ENCODE results near the gene OGDH.
"Not testable (repeated sequence)": the region's sequence is repeated elsewhere in the genome, so short reads cannot be mapped to it uniquely, and the experiment has no call there.

The OGDH gene

DNA sequence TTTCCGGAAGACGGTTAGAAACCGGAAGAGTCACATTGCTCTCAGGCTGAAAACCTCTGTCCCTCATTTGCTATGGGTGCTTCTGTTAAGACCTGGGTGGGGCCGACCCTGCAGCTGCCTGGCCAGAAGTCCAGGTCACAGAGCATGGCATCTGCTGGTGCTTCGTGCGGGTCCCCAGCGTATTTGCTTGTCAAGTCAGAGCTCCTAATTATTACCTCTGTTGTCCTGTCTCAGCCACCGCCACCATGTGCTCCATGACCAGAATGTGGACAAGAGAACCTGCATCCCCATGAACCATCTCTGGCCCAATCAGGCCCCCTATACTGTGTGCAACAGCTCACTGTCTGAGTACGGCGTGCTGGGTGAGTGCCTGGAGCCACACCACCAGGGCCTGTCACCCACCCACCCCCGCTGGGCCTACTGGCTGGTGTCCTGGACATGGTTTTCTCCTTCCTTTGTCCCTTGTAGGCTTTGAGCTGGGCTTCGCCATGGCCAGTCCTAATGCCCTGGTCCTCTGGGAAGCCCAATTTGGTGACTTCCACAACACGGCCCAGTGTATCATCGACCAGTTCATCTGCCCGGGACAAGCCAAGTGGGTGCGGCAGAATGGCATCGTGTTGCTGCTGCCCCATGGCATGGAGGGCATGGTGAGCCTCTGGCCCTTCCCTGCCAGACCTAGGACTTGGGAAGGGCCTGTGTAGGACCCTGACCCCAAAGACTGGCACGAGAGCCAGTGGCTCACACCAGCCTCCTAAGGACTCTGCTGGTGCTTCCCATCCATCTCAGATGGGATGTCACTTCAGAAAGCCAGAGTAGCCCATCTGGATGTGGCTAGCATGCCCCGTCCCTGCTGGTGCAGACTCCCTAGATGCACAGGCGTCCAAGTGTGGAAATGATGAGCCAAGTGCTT, 91.0 kb downstream of the OGDH start:
- no peak overlapping the region for H3K4me3 ChIP-seq (ENCODE audit: low read depth, low read length)
- DNase-seq (ENCODE audit: low read depth): no peak

DNA sequence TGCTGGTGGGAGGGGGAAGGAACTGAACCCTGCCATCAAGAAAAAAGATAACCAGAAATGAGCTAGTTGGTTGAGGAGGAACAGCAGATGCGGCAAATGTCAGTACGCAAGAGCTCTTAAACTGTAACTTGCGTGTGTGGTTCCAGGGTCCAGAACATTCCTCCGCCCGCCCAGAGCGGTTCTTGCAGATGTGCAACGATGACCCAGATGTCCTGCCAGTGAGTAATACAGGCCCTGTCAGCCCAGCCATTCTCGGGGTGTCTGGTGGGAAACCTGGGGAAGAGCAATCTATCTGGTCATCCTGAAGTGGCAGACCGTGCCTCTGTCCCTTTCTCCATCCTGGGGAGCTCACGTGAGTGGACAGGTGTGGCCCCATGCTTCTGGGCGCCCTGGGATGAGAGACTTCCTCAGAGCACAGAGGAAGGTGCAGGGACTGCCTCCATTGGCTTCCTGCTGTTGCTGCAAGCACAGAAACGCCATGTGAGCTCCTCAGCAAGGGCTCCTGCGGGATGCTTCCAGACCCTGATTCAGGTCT, 91.7 kb downstream of the OGDH start:
- no peak for DNase-seq (ENCODE audit: low read depth)
- H3K4me3 ChIP-seq (ENCODE audit: low read depth, low read length): no peak overlapping the region

DNA sequence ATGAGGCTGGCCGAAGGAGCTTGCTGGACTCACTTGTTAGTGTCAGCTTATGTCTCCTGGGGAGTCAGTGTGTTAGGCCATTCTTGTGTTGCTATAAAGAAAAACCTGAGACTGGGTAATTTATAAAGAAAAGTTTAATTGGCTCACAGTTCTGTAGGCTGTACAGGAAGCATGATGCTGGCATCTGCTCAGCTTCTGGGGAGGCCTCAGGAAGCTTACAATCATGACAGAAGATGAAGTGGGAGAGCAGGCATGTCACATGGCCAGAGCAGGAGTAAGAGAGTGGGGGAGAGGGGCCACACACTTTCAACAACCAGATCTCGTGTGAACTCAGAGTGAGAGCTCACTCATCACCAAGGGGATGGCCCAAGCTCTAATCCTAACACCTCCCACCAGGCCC, 93.2 kb downstream of the OGDH start:
- not testable (repeated sequence) for H3K4me3 ChIP-seq (ENCODE audit: low read depth, low read length); DNase-seq (ENCODE audit: low read depth)

DNA sequence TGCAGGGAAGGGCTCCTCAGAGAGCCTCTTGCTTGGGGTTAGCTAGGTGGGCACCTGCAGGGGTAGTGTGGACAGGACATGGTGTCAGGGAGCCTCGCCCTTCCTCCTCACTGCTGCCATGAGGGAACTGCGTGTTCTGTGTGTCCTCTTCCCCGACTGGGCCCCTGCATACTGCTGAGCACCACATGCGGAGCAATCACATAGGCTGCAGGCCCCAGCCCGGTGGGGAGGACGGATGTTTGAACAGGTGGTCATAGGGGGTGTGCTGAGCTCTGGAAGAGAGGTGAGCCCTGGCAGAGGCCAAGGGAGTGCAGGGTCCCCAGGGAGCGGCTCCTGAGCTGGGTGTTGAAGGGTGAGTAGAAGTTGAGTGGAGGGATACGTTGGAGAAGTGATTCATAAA, 93.9 kb downstream of the OGDH start:
- DNase-seq (ENCODE audit: low read depth): no peak
- H3K4me3 ChIP-seq (ENCODE audit: low read depth, low read length): no peak overlapping the region

DNA sequence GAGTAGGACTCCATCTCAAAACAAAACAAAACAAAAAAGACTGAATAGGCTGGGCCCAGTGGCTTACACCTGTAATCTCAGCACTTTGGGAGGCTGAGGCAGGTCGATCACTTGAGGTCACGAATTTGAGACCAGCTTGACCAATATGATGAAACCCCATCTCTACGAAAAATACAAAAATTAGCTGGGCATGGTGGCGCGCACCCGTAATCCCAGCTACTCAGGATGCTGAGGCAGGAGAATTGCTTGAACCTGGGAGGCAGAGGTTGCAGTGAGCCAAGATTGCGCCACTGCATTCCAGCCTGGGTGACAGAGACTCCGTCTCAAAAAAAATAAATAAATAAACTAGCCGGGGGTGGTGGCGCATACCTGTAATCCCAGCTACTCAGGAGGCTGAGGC, 97.0 kb downstream of the OGDH start:
- DNase-seq (ENCODE audit: low read depth); H3K4me3 ChIP-seq (ENCODE audit: low read depth, low read length): not testable (repeated sequence)

DNA sequence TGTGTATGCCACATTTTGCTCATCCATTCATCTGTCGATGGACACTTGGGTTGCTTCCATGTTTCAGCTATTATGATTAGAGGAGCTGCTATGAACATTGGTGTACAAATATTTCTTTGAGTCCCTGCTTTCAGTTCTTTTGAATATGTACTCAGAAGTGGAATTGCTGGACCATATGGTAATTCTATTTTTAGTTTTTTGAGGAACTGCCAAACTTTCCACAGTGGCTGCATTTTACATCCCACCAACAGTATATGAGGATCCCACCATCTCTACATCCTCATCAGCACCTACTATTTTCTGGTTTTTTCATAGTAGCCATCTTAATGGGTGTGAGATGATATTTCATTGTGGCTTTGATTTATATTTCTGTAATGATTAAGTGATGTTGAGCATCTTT, 97.5 kb downstream of the OGDH start:
- no peak overlapping the region for H3K4me3 ChIP-seq (ENCODE audit: low read depth, low read length)
- DNase-seq (ENCODE audit: low read depth): no peak

DNA sequence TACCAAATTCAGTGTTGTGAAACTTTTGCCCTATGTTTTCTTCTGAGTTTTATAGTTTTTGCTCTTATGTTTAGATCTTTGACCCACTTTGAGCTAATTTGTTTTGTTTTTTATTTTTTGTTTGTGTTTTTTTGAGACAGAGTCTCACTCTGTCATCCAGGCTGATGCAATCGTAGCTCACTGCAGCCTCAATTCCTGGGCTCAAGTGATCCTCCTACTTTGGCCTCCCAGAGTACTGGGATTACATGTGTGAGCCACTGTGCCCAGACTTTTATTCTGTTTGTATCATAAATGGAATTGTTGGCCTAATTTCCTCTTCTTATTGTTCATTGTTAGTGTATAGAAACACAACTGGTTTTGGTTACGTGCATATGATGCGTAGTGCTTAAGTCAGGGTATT, 99.0 kb downstream of the OGDH start:
- no peak for DNase-seq (ENCODE audit: low read depth)
- no peak overlapping the region for H3K4me3 ChIP-seq (ENCODE audit: low read depth, low read length)

DNA sequence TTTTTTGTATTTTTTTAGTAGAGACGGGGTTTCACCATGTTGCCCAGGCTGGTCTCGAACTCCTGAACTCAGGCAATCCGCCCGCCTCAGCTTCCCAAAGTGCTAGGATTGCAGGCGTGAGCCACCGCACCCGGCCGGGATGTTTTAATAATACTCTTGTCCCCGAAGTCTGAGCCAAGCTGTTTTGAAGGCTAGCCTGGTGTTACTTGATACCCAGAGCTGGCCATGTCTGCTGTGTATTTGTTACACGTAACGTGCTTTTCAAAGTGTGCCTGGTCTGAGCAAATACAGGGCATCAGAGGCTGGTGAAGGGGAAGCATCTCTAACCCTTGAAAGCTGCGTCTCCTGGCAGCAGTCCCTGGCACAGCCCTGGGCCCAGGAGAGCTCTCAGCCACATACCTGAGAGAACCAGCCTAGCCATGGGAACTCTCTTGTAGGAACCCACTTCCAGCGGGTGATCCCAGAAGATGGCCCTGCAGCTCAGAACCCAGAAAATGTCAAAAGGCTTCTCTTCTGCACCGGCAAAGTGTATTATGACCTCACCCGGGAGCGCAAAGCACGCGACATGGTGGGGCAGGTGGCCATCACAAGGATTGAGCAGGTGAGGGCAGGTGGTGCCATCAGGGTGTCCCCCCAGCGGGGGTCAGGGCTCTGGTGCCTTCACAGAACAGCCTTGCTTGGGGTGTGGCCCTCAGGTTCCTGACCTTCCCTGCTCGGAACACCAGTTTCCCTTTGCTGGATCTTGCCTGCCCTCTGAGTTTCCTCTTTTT, 100.5 kb downstream of the OGDH start:
- H3K4me3 ChIP-seq (ENCODE audit: low read depth, low read length): no peak overlapping the region
- DNase-seq (ENCODE audit: low read depth): no peak

DNA sequence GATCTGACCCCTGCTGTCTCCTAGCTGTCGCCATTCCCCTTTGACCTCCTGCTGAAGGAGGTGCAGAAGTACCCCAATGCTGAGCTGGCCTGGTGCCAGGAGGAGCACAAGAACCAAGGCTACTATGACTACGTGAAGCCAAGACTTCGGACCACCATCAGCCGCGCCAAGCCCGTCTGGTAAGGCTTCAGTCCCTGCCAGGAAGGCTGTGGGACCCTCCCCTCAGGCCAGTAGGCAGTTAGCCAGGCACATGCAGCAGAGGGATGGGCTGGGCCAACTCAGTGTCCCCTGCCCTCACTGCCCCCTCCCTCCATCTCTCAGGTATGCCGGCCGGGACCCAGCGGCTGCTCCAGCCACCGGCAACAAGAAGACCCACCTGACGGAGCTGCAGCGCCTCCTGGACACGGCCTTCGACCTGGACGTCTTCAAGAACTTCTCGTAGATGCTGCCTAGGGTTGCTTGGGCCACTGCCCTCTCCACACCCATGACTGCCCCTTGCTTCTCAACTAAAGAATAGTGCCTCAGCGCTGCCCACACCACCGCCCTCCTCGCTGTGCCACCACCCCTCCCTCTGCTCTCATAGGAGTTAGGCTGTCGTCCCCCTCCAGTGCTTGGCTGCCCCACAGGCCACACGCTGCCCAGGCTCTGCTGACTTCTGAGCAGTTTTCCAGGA, 101.3 kb downstream of the OGDH start:
- no peak for DNase-seq (ENCODE audit: low read depth)
- H3K4me3 ChIP-seq (ENCODE audit: low read depth, low read length): no peak overlapping the region

DNA sequence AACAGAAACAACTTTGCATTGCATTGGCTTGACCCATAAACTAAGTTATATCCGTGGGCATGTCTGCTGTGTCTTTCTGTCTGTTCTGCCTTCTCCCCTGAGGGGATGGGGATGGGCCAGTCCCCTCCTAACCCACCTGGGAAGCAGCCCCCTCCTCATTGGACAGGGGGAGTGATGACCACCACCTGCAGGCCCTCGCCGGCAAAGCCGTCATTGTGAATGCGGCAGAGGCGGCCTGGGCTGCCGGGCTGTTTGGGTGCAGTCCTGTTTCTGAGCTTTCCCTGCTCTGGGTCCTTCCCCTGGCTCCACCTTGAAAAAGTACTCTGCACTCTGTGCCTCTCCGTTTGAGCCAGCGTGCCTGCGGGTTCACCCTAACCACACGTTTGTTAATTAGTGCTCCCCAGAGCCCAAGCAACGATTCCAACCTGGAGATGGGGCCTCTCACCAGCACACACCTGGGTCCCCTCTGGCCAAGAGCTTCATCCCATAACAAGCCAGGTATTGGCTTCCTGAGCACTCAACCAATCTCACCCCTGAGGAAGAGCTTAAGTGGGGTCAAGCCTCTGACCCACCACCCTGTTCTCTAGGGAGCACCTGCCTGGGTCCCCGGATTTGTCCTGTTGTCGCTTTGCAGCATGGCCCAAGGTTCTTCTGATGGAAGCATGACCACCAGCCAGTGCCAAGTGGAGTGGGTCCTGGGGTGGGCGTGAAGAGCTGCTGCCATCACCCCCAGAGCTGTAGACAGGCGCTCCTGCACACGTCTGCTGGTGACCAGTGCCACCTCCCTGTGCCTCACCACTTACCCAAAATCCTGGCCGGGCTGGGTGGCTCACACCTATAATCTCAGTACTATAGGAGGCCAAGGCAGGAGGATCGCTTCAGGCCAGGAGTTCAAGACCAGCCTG, 102.8 kb downstream of the OGDH start:
- no peak for DNase-seq (ENCODE audit: low read depth)
- no peak overlapping the region for H3K4me3 ChIP-seq (ENCODE audit: low read depth, low read length)

DNA sequence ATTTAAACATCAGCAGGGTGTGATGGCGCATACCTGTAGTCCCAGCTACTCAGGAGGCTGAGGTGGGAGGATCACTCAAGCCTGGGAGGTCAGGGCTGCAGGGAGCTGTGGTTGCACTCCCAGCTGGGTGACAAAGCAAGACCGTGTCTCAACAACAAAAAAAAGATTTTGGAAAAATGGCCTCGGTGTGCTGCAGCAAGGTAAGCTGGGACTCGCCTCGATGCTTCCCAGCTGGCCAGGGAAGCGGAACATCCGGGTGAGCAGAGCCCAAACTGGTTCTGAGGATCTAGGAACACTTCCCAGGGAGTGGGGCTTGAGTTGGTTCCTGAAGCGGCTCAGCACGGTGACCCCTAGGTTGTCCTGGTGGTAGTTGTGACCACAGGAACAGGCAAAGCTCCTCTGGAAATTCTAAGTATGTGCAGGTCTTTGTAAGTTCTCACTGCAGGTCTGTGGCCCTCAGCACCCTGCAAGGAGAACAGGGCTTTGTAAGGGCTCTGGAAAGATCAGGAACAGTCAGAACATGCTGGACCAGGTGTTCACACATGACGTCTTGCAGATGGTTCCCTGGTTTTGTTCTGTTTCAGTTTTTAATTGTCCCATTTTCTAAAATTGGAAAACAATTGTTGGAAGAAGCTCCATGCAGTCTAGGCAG, 103.6 kb downstream of the OGDH start:
- no peak overlapping the region for H3K4me3 ChIP-seq (ENCODE audit: low read depth, low read length)
- no peak for DNase-seq (ENCODE audit: low read depth)

DNA sequence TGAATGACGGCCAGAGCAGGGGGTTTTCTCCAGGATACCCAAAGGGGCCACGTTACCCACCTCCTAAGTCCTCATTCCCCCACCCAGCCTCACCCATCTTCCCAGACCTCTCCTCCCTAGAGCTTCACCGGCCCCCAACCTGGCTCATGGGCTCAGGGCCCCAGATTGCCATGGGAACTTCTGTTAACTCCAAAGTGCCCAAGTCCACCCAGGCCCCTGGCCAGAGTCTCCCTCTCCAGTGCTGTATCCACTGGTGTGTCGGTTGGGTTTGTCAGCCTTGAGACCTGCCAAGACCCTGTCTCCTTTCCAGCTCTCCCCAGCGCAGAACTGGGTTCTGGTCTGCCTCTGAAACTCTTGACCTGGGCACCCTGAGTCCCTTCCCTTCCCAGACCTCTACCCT, 105.1 kb downstream of the OGDH start:
- no peak for DNase-seq (ENCODE audit: low read depth)
- H3K4me3 ChIP-seq (ENCODE audit: low read depth, low read length): no peak overlapping the region

DNA sequence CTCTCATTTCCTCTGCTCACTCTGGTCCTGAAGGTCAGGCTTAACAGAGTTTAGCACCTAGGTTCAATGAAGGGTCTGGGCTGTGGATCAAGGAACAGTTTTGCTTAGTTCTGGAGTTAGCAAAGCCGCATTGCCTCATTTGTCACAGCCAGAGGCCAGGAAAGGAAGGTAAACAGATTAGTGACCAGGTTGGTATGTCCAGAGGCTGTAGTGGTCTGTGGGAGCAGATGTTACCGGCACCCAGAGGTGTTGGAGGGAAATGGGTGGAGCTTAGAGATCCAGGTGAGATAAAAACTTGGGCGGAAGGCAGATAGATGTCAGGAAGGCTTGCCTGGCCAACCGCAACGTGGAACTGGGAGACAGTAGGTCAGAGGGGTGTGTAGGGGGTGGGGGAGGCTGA, 105.6 kb downstream of the OGDH start:
- H3K4me3 ChIP-seq (ENCODE audit: low read depth, low read length): no peak overlapping the region

DNA sequence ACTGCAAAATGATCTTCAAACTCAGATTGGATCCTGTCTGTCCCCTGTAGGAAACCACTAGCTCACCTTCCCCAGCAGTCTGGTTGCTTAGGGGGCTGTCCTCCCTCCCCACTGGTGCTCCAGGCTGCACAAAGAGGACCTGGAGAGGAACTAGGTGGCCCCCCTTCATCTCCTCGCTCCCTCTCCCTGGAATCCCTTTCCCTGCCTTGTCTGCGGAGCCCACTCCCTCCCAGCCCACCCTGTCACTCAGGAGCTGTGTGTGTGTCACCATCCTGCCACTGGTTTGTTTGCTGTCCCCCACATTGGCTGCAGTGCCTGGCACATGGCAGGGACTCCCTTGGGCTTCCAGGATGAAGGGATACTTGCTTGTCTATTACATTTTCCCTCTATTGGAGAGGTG, 106.7 kb downstream of the OGDH start:
- DNase-seq (ENCODE audit: low read depth): no peak
- no peak overlapping the region for H3K4me3 ChIP-seq (ENCODE audit: low read depth, low read length)

More for the DNA sequence above, 105.6 kb downstream of the OGDH start:
- DNase-seq (ENCODE audit: low read depth): no peak

DNA sequence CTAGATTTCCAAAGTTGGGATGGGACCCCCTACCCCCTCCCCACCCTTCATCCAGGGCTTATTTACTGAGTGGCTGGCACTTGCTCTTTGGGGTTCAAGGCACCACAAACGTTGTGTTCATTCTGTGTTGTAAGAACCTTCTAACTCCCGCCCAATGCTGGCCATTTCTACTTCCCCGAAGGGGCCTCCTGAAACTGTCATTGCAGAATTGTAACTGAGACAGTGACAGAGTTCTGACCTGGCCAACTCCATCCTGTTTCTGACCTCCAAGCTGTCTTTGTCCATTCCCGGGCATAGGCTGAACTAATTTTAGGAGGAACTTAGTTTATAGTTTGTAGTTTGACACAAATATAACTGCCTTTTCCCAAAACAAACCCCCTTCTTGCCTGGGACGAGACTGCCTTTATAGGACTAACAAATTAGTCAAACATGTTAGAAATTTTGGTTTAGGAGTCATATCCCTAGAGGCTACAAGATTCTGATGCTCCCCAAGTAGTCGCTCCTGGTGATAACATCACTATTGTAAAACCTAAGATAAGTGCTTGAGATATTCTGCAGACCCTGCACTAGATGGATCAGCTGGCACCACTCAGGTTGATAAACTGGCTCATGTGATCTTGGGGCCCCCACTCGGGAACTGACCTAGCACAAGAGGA, 107.4 kb downstream of the OGDH start:
- DNase-seq (ENCODE audit: low read depth): no peak

DNA sequence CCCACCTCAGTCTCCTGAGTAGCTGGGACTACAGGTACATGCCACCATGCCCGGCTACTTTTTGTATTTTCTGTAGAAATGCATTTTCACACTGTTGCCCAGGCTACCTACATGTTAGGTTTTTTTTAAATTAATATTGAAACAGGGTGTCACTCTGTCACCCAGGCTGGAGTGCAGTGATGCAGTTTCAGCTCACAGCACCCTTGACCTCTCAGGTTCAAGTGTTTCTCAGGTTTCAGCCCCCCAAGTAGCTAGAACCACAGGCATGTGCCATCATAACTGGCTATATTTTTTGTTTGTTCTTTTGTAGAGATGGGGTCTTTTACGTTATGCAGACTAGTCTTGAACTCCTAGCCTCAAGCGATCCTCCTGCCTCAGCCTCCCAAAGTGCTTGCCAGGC, 109.8 kb downstream of the OGDH start:
- DNase-seq (ENCODE audit: low read depth): no peak
- H3K4me3 ChIP-seq (ENCODE audit: low read depth, low read length): no peak overlapping the region

More for the DNA sequence above, 107.4 kb downstream of the OGDH start:
- no peak overlapping the region for H3K4me3 ChIP-seq (ENCODE audit: low read depth, low read length)

DNA sequence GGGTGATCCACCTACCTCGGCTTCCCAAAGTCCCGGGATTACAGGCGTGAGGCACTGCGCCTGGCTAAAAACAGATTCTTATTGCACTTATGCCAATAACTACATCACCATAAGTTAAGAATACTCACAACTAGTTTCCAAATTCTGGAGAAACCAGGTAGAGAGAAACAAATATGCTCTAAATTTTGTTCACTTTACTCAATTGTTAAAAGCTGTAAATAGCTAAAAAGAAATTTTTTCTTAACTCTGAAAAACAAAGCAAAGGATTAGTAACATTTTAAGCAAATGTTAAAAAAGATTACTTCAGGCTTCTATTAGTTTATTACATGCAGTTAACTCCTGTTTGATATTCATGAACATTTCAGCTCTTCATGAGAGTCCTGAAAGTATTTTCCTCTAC, 113.9 kb downstream of the OGDH start:
- H3K4me3 ChIP-seq (ENCODE audit: low read depth, low read length): no peak overlapping the region
- DNase-seq (ENCODE audit: low read depth): no peak

DNA sequence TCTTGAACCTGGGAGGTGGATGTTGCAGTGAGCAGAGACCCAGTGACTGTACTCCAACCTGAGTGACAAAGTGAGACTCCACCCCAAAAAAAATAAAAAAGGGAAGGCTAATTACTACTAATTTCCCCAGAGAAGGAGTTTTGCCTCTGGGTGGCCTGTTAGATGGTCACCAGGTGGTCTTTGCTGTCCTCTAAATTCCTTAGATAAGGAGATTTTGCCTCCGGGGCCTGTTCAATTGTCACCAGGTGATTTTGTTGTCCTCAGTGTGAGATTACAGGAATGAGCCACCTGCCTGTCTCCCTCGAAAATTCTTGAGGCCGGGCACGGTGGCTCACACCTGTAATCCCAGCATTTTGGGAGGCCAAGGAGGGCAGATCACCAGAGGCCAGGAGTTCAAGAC, 117.8 kb downstream of the OGDH start:
- no peak overlapping the region for H3K4me3 ChIP-seq (ENCODE audit: low read depth, low read length)
- DNase-seq (ENCODE audit: low read depth): no peak
